CD4-positive, CD25-positive, alpha-beta regulatory T cell (primary cell): ENCODE data around the gene TSC22D1. TPM values are rescaled to one million over a fixed set of nuclear protein-coding genes. Genes with fewer than 3 reads are reported as not detected.
A peak's percentile ranks its signal among the peaks of the same experiment; 100 is the strongest.

Experiments
- ATAC-seq, 2 donors: fragments of 150-1000 bp; cut with Tn5 transposase; one replicate each; pipeline ENCODE4 v1.10.0; 2021; ENCODE audit warnings: low read depth in 2 of 2, moderate number of reproducible peaks in 2 of 2, moderate library complexity in 1 of 2
- DNase-seq, 3 donors: peaks; one replicate each; pipeline versions ENCODE4 v3.0.0 to v3.0.0-alpha.2; 2012 to 2022; ENCODE audit warnings: mixed read lengths in 1 of 3
- H3K27ac ChIP-seq: one replicate; pipeline ENCODE4 v1.7.0; 2013; ENCODE audit warnings: mild to moderate bottlenecking, low read length; ENCODE audit not compliant: insufficient read depth, poor library complexity, severe bottlenecking
- H3K27me3 ChIP-seq: one replicate; pipeline ENCODE4 v1.7.0; 2013; ENCODE audit warnings: low read length; ENCODE audit not compliant: control insufficient read depth, insufficient read depth
- H3K36me3 ChIP-seq: one replicate; pipeline ENCODE4 v1.7.0; 2013; ENCODE audit warnings: mild to moderate bottlenecking, low read length, moderate library complexity; ENCODE audit not compliant: control insufficient read depth, insufficient read depth
- H3K4me1 ChIP-seq: 2 replicates; pipeline ENCODE4 v1.7.0; 2013; ENCODE audit warnings: mild to moderate bottlenecking, low read length; ENCODE audit not compliant: insufficient read depth, control insufficient read depth, poor library complexity, severe bottlenecking
- H3K4me3 ChIP-seq: one replicate; pipeline ENCODE4 v1.7.0; 2013; ENCODE audit warnings: low read depth, mild to moderate bottlenecking, low read length, moderate library complexity
- H3K9me3 ChIP-seq, 2 experiments: 1 replicate in 1 of 2; 2 replicates in 1 of 2; pipeline ENCODE4 v1.7.0; 2013; ENCODE audit warnings: low read length in 2 of 2, mild to moderate bottlenecking in 1 of 2, moderate library complexity in 1 of 2; ENCODE audit not compliant: control insufficient read depth in 2 of 2
- H3K27ac Mint-ChIP-seq, 3 donors: one replicate each; pipeline ENCODE4 v1.8.0; 2020 to 2022; ENCODE audit warnings: mild to moderate bottlenecking in 3 of 3, mixed read lengths in 3 of 3, moderate library complexity in 2 of 3
- H3K27me3 Mint-ChIP-seq: one replicate; pipeline ENCODE4 v1.8.0; 2022; ENCODE audit warnings: mild to moderate bottlenecking, mixed read lengths
- H3K36me3 Mint-ChIP-seq: one replicate; pipeline ENCODE4 v1.8.0; 2020; ENCODE audit warnings: mixed read lengths
- H3K4me1 Mint-ChIP-seq, 4 donors: one replicate each; pipeline ENCODE4 v1.8.0; 2020 to 2022; ENCODE audit warnings: mixed read lengths in 4 of 4, mild to moderate bottlenecking in 1 of 4
- H3K4me3 Mint-ChIP-seq, 4 donors: one replicate each; pipeline ENCODE4 v1.8.0; 2020 to 2022; ENCODE audit warnings: mild to moderate bottlenecking in 4 of 4, mixed read lengths in 4 of 4, moderate library complexity in 3 of 4
- H3K9me3 Mint-ChIP-seq, 7 donors: one replicate each; pipeline ENCODE4 v1.8.0; 2020 to 2022; ENCODE audit warnings: mixed read lengths in 7 of 7, mild to moderate bottlenecking in 3 of 7, moderate library complexity in 2 of 7
- polyA plus RNA-seq, 4 donors: library from polyadenylated mRNA; unstranded; fragments of 300-500 nt; fragmentation: Illumina TruSeq; gene quantifications; one replicate each; pipeline ENCODE4 v1.2.3, GENCODE V29; 2021
- total RNA-seq: library from RNA; stranded (reverse); gene quantifications from one replicate; pipeline ENCODE4 v1.2.3, GENCODE V29; 2022

TSC22D1 gene
- total and polyA plus RNA-seq, 5 donors from 2014 or later, result 4.0 to 35.9 (median 4.1) TPM

DNA sequence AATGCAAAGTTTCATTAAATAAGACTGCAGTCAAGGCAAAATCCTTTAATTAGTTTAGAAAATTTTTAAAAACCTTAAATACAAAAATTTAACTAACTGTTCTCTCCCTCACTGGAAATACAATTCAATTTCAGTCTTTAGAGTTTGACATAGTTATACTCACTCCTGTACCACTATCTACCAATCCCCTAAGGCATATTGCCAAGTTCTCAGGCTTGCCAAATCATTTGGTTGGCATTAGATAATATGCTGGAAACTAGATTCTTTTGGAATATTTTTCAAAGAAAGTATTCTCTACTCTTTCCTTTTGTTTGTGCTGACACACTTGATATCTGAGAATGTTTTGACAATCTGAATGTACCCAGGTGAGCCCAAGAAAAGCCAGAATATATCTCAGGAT lies 77.2 kb downstream of the TSC22D1 start:
- Histone ChIP-seq H3K4me1 (no peaks in the 10 kb centered on the region), H3K27me3 (no peaks in the 10 kb centered on the region), H3K4me3 (no peak overlapping the region), H3K27ac (no peak overlapping the region), H3K9me3 (no peaks in the 10 kb centered on the region), H3K36me3 (no peaks in the 10 kb centered on the region)
- H3K36me3 Mint-ChIP-seq, result peaks cover 14% of the 10 kb centered on the region
- peaks cover 3 to 11% (median 4%) of the 10 kb centered on the region in 4 donors for H3K4me1 Mint-ChIP-seq
- DNase-seq (no peak), ATAC-seq (no peak)
- peaks cover 0 to 11% (median 1%) of the 10 kb centered on the region in 7 donors for H3K9me3 Mint-ChIP-seq
- H3K4me3 Mint-ChIP-seq, result no peak overlapping the region
- no peaks in the 10 kb centered on the region for H3K27me3 Mint-ChIP-seq
- H3K27ac Mint-ChIP-seq, result no peak overlapping the region

DNA sequence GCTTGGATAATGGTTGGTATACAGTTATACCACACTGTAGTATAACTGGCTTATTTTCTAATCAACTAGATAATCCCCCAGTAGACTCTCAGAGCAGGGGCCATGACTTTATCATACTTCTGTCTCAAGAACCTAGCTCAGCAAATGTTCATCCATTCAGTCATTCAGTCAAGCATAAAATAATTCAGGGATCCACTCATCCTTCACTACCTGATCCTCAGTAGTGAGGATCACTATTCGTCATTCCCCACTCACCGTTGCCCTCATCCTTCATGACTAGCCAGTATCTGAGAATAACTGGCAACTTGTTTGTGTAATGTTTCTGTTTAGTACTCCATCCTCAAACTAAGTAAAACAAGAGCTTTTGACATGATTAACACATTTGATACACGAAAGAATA lies 77.6 kb downstream of the TSC22D1 start:
- Mint-ChIP-seq H3K27ac (no peak overlapping the region), H3K36me3 (peaks cover 14% of the 10 kb centered on the region), H3K9me3 (peaks cover 0 to 11% (median 1%) of the 10 kb centered on the region in 7 donors), H3K4me1 (peaks cover 3 to 11% (median 4%) of the 10 kb centered on the region in 4 donors), H3K27me3 (no peaks in the 10 kb centered on the region), H3K4me3 (no peak overlapping the region)
- Histone ChIP-seq H3K36me3 (no peaks in the 10 kb centered on the region), H3K27me3 (no peaks in the 10 kb centered on the region), H3K4me1 (no peaks in the 10 kb centered on the region), H3K4me3 (no peak overlapping the region), H3K27ac (no peak overlapping the region), H3K9me3 (no peaks in the 10 kb centered on the region)
- DNase-seq (no peak), ATAC-seq (no peak)

DNA sequence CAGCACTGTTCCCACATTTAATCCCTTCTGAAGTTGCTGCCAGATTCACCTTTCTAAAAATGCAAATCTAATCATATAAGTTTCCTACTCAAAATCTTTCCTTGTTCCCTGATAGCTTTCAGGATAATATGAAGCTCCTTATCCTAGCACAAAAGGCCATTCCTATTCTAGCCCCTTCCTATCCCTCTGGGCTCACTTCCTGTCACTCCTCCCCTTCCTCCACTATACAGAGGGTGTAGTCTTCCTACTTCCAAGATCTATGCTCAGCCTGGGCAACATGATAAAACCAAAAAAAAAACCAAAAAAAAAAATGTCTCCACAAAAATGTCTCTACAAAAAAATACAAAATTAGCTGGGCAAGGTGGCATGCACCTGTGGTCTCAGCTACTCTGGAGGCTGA lies 78.3 kb downstream of the TSC22D1 start:
- Histone ChIP-seq H3K36me3 (no peaks in the 10 kb centered on the region), H3K27me3 (no peaks in the 10 kb centered on the region), H3K4me3 (no peak overlapping the region), H3K9me3 (no peaks in the 10 kb centered on the region), H3K27ac (no peak overlapping the region), H3K4me1 (no peaks in the 10 kb centered on the region)
- Mint-ChIP-seq H3K36me3 (peaks cover 14% of the 10 kb centered on the region), H3K4me1 (peaks cover 2 to 11% (median 4%) of the 10 kb centered on the region in 4 donors), H3K27ac (no peak overlapping the region), H3K27me3 (no peaks in the 10 kb centered on the region), H3K9me3 (peaks cover 0 to 11% (median 1%) of the 10 kb centered on the region in 7 donors), H3K4me3 (peak overlapping the region in 1 of 4 donors; percentile 45)
- no peak for DNase-seq
- no peak for ATAC-seq

DNA sequence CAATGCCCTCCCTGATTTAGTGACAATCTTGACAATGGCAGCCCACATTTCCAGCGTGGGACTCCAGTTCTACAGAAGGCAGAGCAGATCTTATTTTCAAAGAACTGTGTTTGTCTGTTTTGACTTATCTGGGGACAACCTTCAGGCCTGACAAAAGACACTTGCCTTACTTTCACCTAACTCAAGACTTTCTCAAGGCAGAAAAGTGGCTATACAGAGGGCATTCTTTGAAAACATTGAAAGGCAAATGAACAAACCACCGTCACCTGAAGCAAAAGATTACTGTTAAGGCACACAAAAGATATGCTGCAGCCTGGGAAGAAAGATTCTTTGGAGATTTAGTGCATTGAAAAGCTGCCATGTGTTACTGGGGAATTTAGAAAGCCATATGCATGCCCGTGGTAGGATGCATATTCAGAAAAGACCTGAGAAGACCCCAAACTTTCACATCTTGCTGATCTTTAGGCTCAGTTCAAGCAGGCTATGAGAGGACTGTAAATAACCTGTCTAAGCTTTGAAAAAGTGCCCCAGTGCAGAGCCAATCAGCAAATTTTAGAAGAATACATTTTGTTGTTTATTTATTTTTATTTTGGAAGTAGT lies 82.8 kb downstream of the TSC22D1 start:
- peaks cover 14% of the 10 kb centered on the region for H3K36me3 Mint-ChIP-seq
- no peaks in the 10 kb centered on the region for H3K27me3 ChIP-seq
- ATAC-seq, result no peak
- H3K4me3 ChIP-seq, result no peak overlapping the region
- peaks cover 0 to 11% (median 1%) of the 10 kb centered on the region in 7 donors for H3K9me3 Mint-ChIP-seq
- H3K27ac Mint-ChIP-seq, result peak overlapping the region in 1 of 3 donors; percentile 13
- no peak overlapping the region for H3K27ac ChIP-seq
- H3K36me3 ChIP-seq, result no peaks in the 10 kb centered on the region
- no peaks in the 10 kb centered on the region for H3K9me3 ChIP-seq
- H3K4me1 ChIP-seq, result no peaks in the 10 kb centered on the region
- no peak overlapping the region for H3K4me3 Mint-ChIP-seq
- H3K27me3 Mint-ChIP-seq, result no peaks in the 10 kb centered on the region
- peaks cover 2 to 11% (median 6%) of the 10 kb centered on the region in 4 donors for H3K4me1 Mint-ChIP-seq
- DNase-seq, result no peak

- no peak for DNase-seq
- ATAC-seq, result no peak
- Histone ChIP-seq H3K27me3 (no peaks in the 10 kb centered on the region), H3K9me3 (no peaks in the 10 kb centered on the region), H3K27ac (no peak overlapping the region), H3K36me3 (no peaks in the 10 kb centered on the region), H3K4me1 (no peaks in the 10 kb centered on the region), H3K4me3 (no peak overlapping the region)
- peak overlapping the region in 1 of 3 donors; percentile 45 for H3K27ac Mint-ChIP-seq
- no peak overlapping the region for H3K4me3 Mint-ChIP-seq
- peaks cover 4% of the 10 kb centered on the region for H3K36me3 Mint-ChIP-seq
- H3K27me3 Mint-ChIP-seq, result no peaks in the 10 kb centered on the region
- peaks cover 0 to 3% (median 0%) of the 10 kb centered on the region in 7 donors for H3K9me3 Mint-ChIP-seq
- peaks cover 4 to 18% (median 8%) of the 10 kb centered on the region in 4 donors for H3K4me1 Mint-ChIP-seq
Observed at GRCh38 chr13:44489751-44490150, 86.4 kb downstream of the TSC22D1 start.

- Histone ChIP-seq H3K4me1 (no peaks in the 10 kb centered on the region), H3K4me3 (no peak overlapping the region), H3K27me3 (no peaks in the 10 kb centered on the region), H3K36me3 (no peaks in the 10 kb centered on the region), H3K27ac (no peak overlapping the region), H3K9me3 (no peaks in the 10 kb centered on the region)
- Mint-ChIP-seq H3K4me3 (no peak overlapping the region), H3K36me3 (no peaks in the 10 kb centered on the region), H3K9me3 (no peaks in the 10 kb centered on the region), H3K4me1 (peaks cover 10 to 26% (median 14%) of the 10 kb centered on the region in 4 donors), H3K27ac (no peak overlapping the region), H3K27me3 (no peaks in the 10 kb centered on the region)
- DNase-seq (no peak), ATAC-seq (no peak)
Observed at GRCh38 chr13:44487989-44488388, 88.1 kb downstream of the TSC22D1 start.

DNA sequence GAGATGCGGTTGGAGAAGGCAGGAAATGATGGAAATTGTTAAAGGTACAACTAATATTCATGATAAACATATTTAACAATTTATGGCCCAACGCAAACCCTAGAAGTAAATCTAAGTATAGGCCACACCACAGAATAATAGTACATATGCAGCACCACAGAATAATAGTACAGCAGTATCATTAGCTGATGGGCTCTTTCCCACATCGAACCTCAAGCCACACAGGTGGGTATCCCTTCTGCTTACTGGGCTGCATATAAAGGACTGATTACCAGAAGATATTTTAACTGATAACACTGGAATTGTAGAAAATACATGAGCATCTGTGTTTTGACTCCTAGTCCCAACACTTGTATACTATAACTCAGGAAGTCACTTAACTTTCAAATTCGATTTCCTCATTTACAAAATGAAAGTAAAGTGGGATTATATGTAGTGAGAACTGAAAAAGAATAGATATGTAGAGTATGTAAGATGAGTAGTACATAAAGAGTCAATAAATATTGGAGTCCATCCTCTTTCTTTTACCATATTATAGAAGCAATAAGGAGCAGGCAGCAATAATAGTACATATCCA lies 91.5 kb downstream of the TSC22D1 start:
- Histone ChIP-seq H3K9me3 (no peaks in the 10 kb centered on the region), H3K36me3 (no peaks in the 10 kb centered on the region), H3K4me1 (no peaks in the 10 kb centered on the region), H3K27ac (no peak overlapping the region), H3K4me3 (peak overlapping the region; percentile 56), H3K27me3 (no peaks in the 10 kb centered on the region)
- peak overlapping the region in 1 of 4 donors; percentile 24 for H3K4me3 Mint-ChIP-seq
- no peak overlapping the region for H3K27ac Mint-ChIP-seq
- no peaks in the 10 kb centered on the region for H3K27me3 Mint-ChIP-seq
- peaks cover 6% of the 10 kb centered on the region for H3K36me3 Mint-ChIP-seq
- DNase-seq, result peak in 1 of 3 donors; percentile 34
- H3K9me3 Mint-ChIP-seq, result no peaks in the 10 kb centered on the region
- ATAC-seq, result no peak
- H3K4me1 Mint-ChIP-seq, result peaks cover 9 to 22% (median 14%) of the 10 kb centered on the region in 4 donors
